Fibroblast of pulmonary artery (primary cell): ENCODE data around the gene SNRPF.

Experiments used
- DNase-seq: peaks from one replicate; pipeline ENCODE4 v3.0.0-alpha.2; 2010; ENCODE audit warnings: low read depth
- H3K4me3 ChIP-seq: replicated peaks from 2 replicates; pipeline ENCODE4 v1.5.1; 2011; ENCODE audit warnings: low read depth, mild to moderate bottlenecking, control low read depth, low read length, moderate library complexity
- TF ChIP-seq, protein P1 (sequence below): IDR thresholded peaks from 2 replicates; pipeline ENCODE4 v1.5.1; 2011; ENCODE audit warnings: mild to moderate bottlenecking, control low read depth, low read length, inconsistent platforms; ENCODE audit errors: missing control alignments

SNRPF gene

DNA sequence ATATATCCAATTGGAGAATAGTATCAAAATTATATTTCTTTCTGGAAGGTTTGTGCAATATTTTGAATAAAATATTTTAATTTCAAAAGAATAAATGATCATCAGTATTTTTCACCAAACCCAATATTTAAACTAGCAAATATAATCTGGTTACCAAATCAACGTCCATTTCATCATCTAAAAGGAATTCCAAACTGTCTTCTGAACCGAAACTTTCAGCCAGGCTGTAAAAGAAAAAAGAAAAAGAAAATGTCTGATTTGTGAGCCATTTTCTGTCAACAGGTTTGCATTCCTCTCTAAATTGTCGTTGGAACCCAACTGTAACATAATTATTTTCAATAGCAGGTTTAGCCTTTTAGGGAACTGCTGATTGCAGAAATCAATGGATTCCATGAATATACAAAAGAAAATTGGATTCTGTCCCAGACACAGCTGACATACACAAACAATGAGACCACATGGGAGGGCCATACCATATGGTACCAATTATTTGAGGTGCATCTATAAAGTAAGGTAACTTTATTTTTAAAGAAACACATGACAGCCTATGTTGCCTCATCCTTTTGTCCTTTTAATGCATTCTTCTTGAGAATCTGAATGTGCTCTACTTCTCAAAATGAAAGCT, 22.7 kb downstream of the SNRPF start:
- DNase-seq = peak; percentile 21
- H3K4me3 ChIP-seq = no peak overlapping the region
- TF ChIP-seq, protein P1, sequence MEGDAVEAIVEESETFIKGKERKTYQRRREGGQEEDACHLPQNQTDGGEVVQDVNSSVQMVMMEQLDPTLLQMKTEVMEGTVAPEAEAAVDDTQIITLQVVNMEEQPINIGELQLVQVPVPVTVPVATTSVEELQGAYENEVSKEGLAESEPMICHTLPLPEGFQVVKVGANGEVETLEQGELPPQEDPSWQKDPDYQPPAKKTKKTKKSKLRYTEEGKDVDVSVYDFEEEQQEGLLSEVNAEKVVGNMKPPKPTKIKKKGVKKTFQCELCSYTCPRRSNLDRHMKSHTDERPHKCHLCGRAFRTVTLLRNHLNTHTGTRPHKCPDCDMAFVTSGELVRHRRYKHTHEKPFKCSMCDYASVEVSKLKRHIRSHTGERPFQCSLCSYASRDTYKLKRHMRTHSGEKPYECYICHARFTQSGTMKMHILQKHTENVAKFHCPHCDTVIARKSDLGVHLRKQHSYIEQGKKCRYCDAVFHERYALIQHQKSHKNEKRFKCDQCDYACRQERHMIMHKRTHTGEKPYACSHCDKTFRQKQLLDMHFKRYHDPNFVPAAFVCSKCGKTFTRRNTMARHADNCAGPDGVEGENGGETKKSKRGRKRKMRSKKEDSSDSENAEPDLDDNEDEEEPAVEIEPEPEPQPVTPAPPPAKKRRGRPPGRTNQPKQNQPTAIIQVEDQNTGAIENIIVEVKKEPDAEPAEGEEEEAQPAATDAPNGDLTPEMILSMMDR = no peak

DNA sequence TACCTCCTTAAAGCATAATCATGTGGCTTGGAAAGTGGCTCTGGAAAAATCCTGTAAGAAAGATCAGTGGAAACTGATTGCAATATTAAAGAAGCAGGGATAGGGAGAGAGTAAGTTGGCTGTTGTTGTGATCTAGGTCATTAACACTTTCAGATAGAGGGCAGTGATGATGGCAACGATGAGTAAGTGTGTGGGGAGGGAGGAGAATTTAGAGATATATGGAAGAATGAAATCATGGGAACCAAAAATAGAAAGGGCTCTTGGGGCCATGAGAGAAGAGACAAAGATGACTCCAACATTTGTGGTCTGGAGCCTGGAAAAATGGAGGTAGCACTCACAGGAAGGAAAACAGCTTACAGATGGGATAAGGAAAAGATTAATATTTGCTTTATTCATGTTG, 23.3 kb downstream of the SNRPF start:
- DNase-seq = no peak
- TF ChIP-seq, protein P1 = no peak
- no peak overlapping the region for H3K4me3 ChIP-seq

DNA sequence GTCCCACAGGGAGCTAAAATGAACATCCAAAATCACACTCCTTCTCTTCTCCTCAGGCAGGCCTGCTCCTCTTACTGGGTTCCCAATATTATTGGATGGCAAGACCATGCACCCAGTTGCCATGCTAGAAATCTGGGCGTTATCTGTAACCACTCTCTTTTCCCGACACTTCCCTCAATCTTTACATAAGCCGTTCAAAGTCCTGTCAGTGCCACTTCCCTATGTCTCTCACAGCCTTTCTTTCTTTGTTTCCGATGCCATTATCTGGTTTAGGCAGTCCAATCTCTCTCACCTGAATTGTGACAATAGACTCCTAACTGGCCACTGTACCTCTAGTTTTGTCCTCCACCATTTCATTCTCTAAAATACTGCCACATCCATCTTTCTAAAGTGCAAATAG, 24.1 kb downstream of the SNRPF start:
- no peak for DNase-seq
- TF ChIP-seq, protein P1 = no peak
- H3K4me3 ChIP-seq = no peak overlapping the region

DNA sequence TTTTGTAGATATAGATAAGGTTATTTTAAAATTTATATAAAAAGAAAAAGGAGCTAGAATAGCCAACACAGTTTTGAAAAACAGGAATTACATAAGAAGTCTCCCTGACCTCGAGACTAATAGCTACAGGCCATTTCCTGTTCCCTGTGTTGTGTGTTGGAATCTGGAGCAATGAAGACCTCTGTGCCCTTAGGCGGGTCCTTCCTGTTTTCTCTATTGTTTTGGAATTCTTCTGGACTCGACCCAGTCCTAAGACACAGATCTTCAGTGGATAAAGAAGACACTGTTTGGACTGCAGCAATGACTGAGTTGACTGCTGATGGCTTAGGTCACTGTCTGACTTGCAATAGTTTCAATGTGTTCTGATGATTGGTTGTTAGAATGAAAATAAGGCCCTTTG, 26.2 kb downstream of the SNRPF start:
- TF ChIP-seq, protein P1 = no peak
- H3K4me3 ChIP-seq = no peak overlapping the region
- no peak for DNase-seq

DNA sequence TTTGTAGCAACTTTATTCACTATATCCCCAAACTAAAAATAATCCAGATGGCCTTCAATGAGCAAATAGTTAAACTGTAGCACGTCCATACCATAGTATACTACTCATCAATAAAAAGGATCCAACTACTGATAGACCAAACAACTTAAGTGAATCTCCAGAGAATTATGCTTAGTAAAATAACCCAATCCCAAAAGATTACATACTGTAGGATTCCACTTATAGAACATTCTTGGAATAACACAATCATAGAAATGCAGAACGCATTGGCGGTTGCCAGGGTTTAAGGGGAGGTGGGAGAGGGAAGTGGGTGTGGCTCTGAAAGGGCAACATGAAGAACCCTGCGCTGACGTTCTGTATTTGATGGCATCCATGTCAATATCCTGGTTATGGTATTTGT, 28.6 kb downstream of the SNRPF start:
- TF ChIP-seq, protein P1 = no peak
- no peak overlapping the region for H3K4me3 ChIP-seq
- DNase-seq = no peak

DNA sequence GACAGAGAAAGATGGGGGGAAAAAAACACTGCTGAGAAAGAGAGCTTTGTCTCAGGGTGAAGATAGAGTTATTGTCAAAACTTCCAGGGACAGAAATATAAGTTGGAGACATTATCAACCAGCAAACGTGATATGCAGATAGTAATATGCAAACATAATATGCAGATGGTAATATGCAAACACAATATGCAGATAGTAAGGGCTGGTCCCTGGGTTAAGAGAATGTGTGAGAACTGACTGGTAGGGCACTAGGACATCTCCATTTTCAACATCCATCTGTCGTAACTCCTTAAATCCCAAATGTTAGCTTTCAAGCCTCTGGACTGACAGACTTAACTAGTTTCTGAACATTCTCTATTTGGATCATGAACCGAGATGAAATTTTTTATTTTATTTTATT, 32.2 kb downstream of the SNRPF start:
- TF ChIP-seq, protein P1 = no peak
- DNase-seq = no peak
- no peak overlapping the region for H3K4me3 ChIP-seq

DNA sequence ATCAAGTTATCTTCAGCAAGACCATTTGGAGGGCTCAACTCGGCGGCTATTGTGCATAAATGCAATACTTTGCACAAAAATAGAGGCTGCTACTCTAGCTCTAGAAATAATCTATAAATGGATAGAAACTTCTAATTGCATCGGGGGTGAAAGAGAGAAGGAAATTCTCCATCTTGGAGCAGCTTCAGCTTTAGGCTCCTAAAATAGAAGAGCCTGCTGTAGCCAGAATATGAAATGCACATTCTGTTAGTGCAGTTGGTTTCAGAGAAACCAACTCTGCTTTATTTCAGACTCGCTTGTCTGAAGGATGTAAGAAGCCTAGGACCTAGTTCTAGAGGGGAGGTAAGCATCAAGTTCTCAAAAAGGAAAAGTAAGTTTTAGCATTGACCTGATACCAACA, 38.1 kb downstream of the SNRPF start:
- TF ChIP-seq, protein P1 = no peak
- no peak overlapping the region for H3K4me3 ChIP-seq
- DNase-seq = no peak
